Epithelial cell of esophagus (primary cell): ENCODE measurements around the gene SNCB.

Source experiments
- DNase-seq: peaks from one replicate; pipeline ENCODE4 v3.0.0; 2010; ENCODE audit warnings: low read depth
- H3K4me3 ChIP-seq: 2 replicates; pipeline ENCODE4 v1.5.1; 2011; ENCODE audit warnings: mild to moderate bottlenecking, low read length, control low read depth
- CTCF ChIP-seq: IDR thresholded peaks from 2 replicates; pipeline ENCODE4 v1.5.1; 2011; ENCODE audit warnings: low read depth, mild to moderate bottlenecking, low read length, control low read depth, inconsistent platforms; ENCODE audit not compliant: insufficient read depth; ENCODE audit errors: missing control alignments

Gene SNCB

GRCh38 chr5:176629853-176630680 lies at the start of gene SNCB, which contains the start of gene EIF4E1B:
TSS of gene SNCB (minus strand) at chr5:176630534. CDS start at chr5:176629654, 880 bp downstream.
TSS of gene EIF4E1B (plus strand) at chr5:176630675. CDS start at chr5:176642788, 12,113 bp downstream.
- no peak for TF ChIP-seq CTCF
- H3K4me3 ChIP-seq, result no peak within 1 kb of the TSS
- peak; percentile 63 for DNase-seq

GRCh38 chr5:176679365-176680225 lies 49.3 kb upstream of the SNCB start:
- H3K4me3 ChIP-seq, result no peak overlapping the region
- DNase-seq, result no peak
- TF ChIP-seq CTCF, result no peak

- DNase-seq, result no peak
- H3K4me3 ChIP-seq, result no peak overlapping the region
- no peak for TF ChIP-seq CTCF
Observed at GRCh38 chr5:176678584-176678983, 48.2 kb upstream of the SNCB start.

- no peak for DNase-seq
- TF ChIP-seq CTCF, result no peak
Observed at GRCh38 chr5:176677209-176677939, 47.0 kb upstream of the SNCB start.

GRCh38 chr5:176676361-176676824 lies 46.1 kb upstream of the SNCB start:
- H3K4me3 ChIP-seq, result no peak overlapping the region

More at GRCh38 chr5:176677209-176677939, 47.0 kb upstream of the SNCB start:
- H3K4me3 ChIP-seq, result no peak overlapping the region

More at GRCh38 chr5:176676361-176676824, 46.1 kb upstream of the SNCB start:
- no peak for DNase-seq
- TF ChIP-seq CTCF, result no peak
